ENCODE data around the gene ADAT3.

- TF ChIP-seq CTCF (IDR thresholded peaks at IDR 0.05; ENCODE audit: borderline replicate concordance, extremely low read depth, low read length, poor library complexity, severe bottlenecking), result no peak
- no peak for TF ChIP-seq EZH2 (IDR thresholded peaks at IDR 0.05; ENCODE audit: borderline replicate concordance, low read depth, low read length, severe bottlenecking)
Measured at GRCh38 chr19:1943661-1944087, 38.5 kb downstream of the ADAT3 start.
